ENCODE results near the gene TRIM31.

TRIM31 gene

GRCh38 chr6:30113003-30113759, at the start of gene TRIM31:
TSS of gene TRIM31 (minus strand) at chr6:30113090. CDS start at chr6:30112805, 285 bp downstream.
- peak; percentile 5 for DNase-seq

- DNase-seq = no peak
Observed at GRCh38 chr6:30162265-30163089, 49.6 kb upstream of the TRIM31 start.

GRCh38 chr6:30160785-30161531, 48.1 kb upstream of the TRIM31 start, which contains the start of gene TRIM10:
TSS of gene TRIM10 (minus strand) at chr6:30161211. CDS start at chr6:30160858, 353 bp downstream.
- no peak for DNase-seq

- DNase-seq = no peak
Observed at GRCh38 chr6:30160008-30160784, 47.3 kb upstream of the TRIM31 start.

GRCh38 chr6:30158475-30159040, 45.7 kb upstream of the TRIM31 start:
- DNase-seq = no peak

- DNase-seq = peak; percentile 65
Observed at GRCh38 chr6:30157999-30158398, 45.1 kb upstream of the TRIM31 start.

- DNase-seq = no peak
Observed at GRCh38 chr6:30157581-30157980, 44.7 kb upstream of the TRIM31 start.

- DNase-seq = no peak
Observed at GRCh38 chr6:30156774-30157173, 43.9 kb upstream of the TRIM31 start.

GRCh38 chr6:30156262-30156599, 43.3 kb upstream of the TRIM31 start:
- peak; percentile 45 for DNase-seq

- no peak for DNase-seq
Observed at GRCh38 chr6:30155520-30156261, 42.8 kb upstream of the TRIM31 start.

GRCh38 chr6:30154709-30155519, 42.0 kb upstream of the TRIM31 start:
- DNase-seq = peak; percentile 31

- DNase-seq = no peak
Observed at GRCh38 chr6:30154061-30154460, 41.2 kb upstream of the TRIM31 start.

GRCh38 chr6:30152910-30153610, 40.2 kb upstream of the TRIM31 start:
- DNase-seq = no peak

GRCh38 chr6:30152016-30152673, 39.3 kb upstream of the TRIM31 start:
- no peak for DNase-seq

- DNase-seq = peak; percentile 8
Observed at GRCh38 chr6:30151580-30151979, 38.7 kb upstream of the TRIM31 start.

- DNase-seq = no peak
Observed at GRCh38 chr6:30150671-30151395, 37.9 kb upstream of the TRIM31 start.

- peak; percentile 57 for DNase-seq
Observed at GRCh38 chr6:30149858-30150550, 37.1 kb upstream of the TRIM31 start.

GRCh38 chr6:30149234-30149633, 36.3 kb upstream of the TRIM31 start:
- no peak for DNase-seq
